ENCODE results near the gene RALGAPA2. TPM values are rescaled to one million over a fixed set of nuclear protein-coding genes. Genes with fewer than 3 reads are reported as not detected.

Gene RALGAPA2
- total and polyA plus RNA-seq, 2 donors (not counting 3 experiments of a cell fraction or from before 2014, with no cell fraction given) = 10.0 to 46.8 TPM

GRCh38 chr20:20446425-20447015 is 265.9 kb downstream of the RALGAPA2 start:
- CTCF ChIA-PET = no interaction called here
- no TSS peak for BruUV-seq (replicated peaks)

More at GRCh38 chr20:20446425-20447015, 265.9 kb downstream of the RALGAPA2 start:
- Histone ChIP-seq H3K4me2 (ENCODE audit: insufficient read depth, low read length) (no peak overlapping the region), H3K36me3 (ENCODE audit: control insufficient read depth in 2 of 2, extremely low read depth in 1 of 2, insufficient read depth in 2 of 2, low read length in 2 of 2) (no peaks in the 10 kb centered on the region), H3K9ac (replicated peaks; ENCODE audit: extremely low read depth, insufficient read depth, low read length) (no peak overlapping the region), H2AFZ (ENCODE audit: low read depth, low read length) (no peak overlapping the region), H3K27me3 (ENCODE audit: control insufficient read depth in 2 of 2, insufficient read depth in 2 of 2, low read length in 2 of 2) (no peaks in the 10 kb centered on the region), H3K9me3 (replicated peaks; ENCODE audit: control insufficient read depth, insufficient read depth, low read length) (no peaks in the 10 kb centered on the region), H3K27ac (ENCODE audit: insufficient read depth, low read depth, low read length) (no peak overlapping the region), H3K79me2 (ENCODE audit: control insufficient read depth, insufficient read depth, low read length) (no peaks in the 10 kb centered on the region), H4K20me1 (replicated peaks; ENCODE audit: control insufficient read depth, extremely low read depth, insufficient read depth, low read length) (no peaks in the 10 kb centered on the region), H3K4me1 (ENCODE audit: control insufficient read depth, extremely low read depth, insufficient read depth, low read length) (no peaks in the 10 kb centered on the region), H3K4me3 (replicated peaks in 1 of 3; ENCODE audit: insufficient read depth in 1 of 3, low read depth in 1 of 3, low read length in 3 of 3) (no peak overlapping the region), H3K9me1 (replicated peaks; ENCODE audit: control insufficient read depth, extremely low read depth, insufficient read depth, low read length) (no peaks in the 10 kb centered on the region)
- DNase-seq (ENCODE audit: low read depth, low spot score) (no peak), FAIRE-seq (no peak)
- dilution Hi-C loops (cut with MboI; ENCODE audit: extremely low pct_ligation_motif_present, low sequenced_read_pairs) (no loop called here), intact Hi-C loops (cut with micrococcal nuclease) (no loop called here)
- TF ChIP-seq POLR2AphosphoS5 (IDR thresholded peaks at IDR 0.05; ENCODE audit: insufficient read depth, low read depth, low read length) (no peak), MAX (IDR thresholded peaks at IDR 0.05; ENCODE audit: insufficient read depth, insufficient read length) (no peak), GATA2 (IDR thresholded peaks at IDR 0.05; ENCODE audit: insufficient read depth, insufficient read length, low read depth, low read length) (no peak), JUN (IDR thresholded peaks at IDR 0.05; ENCODE audit: borderline replicate concordance, insufficient read depth, insufficient read length, low read depth) (no peak), POLR2A (IDR thresholded peaks at IDR 0.05; ENCODE audit: low read depth, low read length) (no peak), FOS (IDR thresholded peaks at IDR 0.05; ENCODE audit: borderline replicate concordance, insufficient read depth, low read length) (no peak), CTCF (IDR thresholded peaks at IDR 0.05; ENCODE audit: extremely low read depth in 1 of 2, insufficient read depth in 1 of 2, low read depth in 1 of 2, low read length in 2 of 2) (no peak), MYC (IDR thresholded peaks at IDR 0.05; ENCODE audit: low read depth, low read length) (no peak), EZH2 (IDR thresholded peaks at IDR 0.05; ENCODE audit: borderline replicate concordance, low read depth, low read length, severe bottlenecking) (no peak)
- POLR2A ChIA-PET = interaction anchor here (1.0 kb wide), 1 partner anchor 11 kb away, joined by 3 read pairs; no protein-coding TSS in a partner anchor

Data from endothelial cell of umbilical vein (primary cell).